Measurements from ENCODE around the gene WWTR1. TPM values are rescaled to one million over a fixed set of nuclear protein-coding genes. Genes with fewer than 3 reads are reported as not detected.

WWTR1 gene
- total RNA-seq, 1 donor from 2014 or later: 6.1 TPM

DNA sequence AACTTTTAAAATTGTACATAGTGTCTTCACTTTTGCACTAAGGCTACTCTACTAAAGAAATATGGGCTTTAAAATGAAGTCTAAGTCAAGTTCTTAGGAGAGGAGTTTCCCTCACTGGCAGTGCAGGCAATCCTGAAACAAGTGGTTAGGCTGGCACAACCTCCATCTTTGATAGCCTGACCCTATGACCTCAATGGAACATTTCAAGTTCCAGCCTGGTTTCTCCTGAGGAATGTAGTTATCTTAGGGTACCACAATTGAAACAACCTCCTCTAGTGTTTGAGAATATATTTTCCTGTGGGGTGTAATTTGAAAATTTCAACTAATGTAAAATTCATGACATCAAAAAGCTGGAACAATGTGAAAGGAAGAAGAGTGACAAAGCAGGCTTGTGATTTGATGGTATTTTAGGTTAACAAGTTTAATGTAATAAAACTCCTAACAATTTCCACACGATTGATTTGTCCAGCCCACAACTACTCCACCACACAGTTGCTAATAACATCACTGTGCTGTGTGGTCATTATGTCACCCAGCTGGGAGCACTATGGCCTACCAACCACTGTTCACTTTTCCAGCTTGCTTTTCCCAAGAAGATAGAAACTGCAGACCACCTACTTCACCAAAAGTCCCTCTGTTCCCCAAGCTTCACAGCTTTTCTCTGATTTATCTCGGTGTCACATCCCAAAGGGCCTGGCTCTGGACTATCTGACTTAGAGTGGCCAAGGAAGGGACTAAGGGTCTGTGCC, 1.8 kb downstream of the WWTR1 start:
- DNase-seq (ENCODE audit: low spot score in 2 of 2) (no peak), FAIRE-seq (no peak)

- FAIRE-seq: no peak
These were observed 3.6 kb downstream of the WWTR1 start for GRCh38 chr3:149654188-149654601.

GRCh38 chr3:149653564-149653963, 4.3 kb downstream of the WWTR1 start:
- no peak for DNase-seq (ENCODE audit: low spot score in 2 of 2)
- FAIRE-seq: no peak

More at GRCh38 chr3:149654188-149654601, 3.6 kb downstream of the WWTR1 start:
- no peak for DNase-seq (ENCODE audit: low spot score in 2 of 2)

GRCh38 chr3:149653136-149653535, 4.7 kb downstream of the WWTR1 start:
- no peak for DNase-seq (ENCODE audit: low spot score in 2 of 2)
- FAIRE-seq: no peak

DNA sequence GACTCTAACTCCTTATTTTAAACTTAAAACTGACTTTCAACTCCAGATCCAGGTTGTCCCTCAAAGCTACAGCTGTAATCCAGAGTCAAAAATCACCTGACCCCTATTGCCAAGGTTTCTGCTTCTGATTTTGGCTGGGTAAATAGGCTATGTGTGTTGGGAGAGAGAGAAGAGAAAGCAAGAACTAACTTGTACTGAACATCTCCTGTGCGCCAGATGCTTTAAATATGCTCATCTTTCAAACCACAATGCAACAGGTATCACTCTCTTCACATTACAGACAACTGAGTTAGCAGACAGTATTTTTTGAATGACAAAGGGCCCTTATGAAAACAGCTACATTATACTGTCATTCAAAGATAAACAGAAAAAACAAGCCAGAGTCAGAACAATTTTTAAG, 7.0 kb downstream of the WWTR1 start:
- DNase-seq (ENCODE audit: low spot score in 2 of 2): no peak
- no peak for FAIRE-seq

- FAIRE-seq (no peak), DNase-seq (ENCODE audit: low spot score in 2 of 2) (no peak)
These were observed 9.3 kb downstream of the WWTR1 start for GRCh38 chr3:149648525-149648924.

GRCh38 chr3:149647812-149648211, 10.0 kb downstream of the WWTR1 start:
- FAIRE-seq (no peak), DNase-seq (ENCODE audit: low spot score in 2 of 2) (no peak)

- no peak for FAIRE-seq
- no peak for DNase-seq (ENCODE audit: low spot score in 2 of 2)
These were observed 10.5 kb downstream of the WWTR1 start for GRCh38 chr3:149647285-149647684.

- FAIRE-seq (no peak), DNase-seq (ENCODE audit: low spot score in 2 of 2) (no peak)
These were observed 11.6 kb downstream of the WWTR1 start for GRCh38 chr3:149646181-149646766.

- FAIRE-seq (no peak), DNase-seq (ENCODE audit: low spot score in 2 of 2) (no peak)
These were observed 13.9 kb downstream of the WWTR1 start for GRCh38 chr3:149643963-149644362.

DNA sequence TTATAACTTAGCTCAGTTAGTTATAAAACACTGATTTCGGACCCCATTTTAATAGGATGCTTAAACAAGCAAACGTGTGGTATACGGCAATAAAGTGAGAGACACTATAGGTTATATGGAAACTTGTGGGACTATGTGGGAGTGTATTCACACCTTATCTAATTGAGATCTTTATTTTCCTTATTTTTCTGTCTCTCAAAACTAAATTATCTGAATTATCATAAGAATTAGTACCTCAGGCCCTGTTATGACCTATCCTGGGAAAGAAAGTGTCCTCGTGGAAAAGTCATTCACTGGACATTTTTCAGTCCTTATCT, 14.4 kb downstream of the WWTR1 start:
- DNase-seq (ENCODE audit: low spot score in 2 of 2) (no peak), FAIRE-seq (no peak)

GRCh38 chr3:149640976-149641728, 16.7 kb downstream of the WWTR1 start:
- DNase-seq (ENCODE audit: low spot score in 2 of 2): no peak
- no peak for FAIRE-seq

DNA sequence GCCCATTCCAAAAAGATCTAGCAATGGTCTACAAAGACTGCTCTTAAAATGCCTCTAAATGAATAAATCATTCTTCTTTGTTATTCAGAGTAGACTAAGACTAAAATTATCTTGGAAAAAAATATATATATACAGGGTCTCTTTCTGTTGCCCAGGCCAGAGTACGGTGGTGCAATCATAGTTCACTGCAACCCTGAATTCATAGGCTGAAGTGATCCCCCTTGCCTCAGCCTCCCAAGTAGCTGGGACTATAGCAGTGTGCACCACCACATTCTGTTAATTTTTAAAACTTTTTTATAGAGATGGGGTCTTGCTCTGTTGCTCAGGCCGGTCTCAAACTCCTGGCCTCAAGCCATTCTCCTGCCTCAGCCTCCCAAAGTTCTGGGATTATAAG, 18.7 kb downstream of the WWTR1 start:
- DNase-seq (ENCODE audit: low spot score in 2 of 2): no peak
- no peak for FAIRE-seq

- FAIRE-seq (no peak), DNase-seq (ENCODE audit: low spot score in 2 of 2) (no peak)
These were observed 19.4 kb downstream of the WWTR1 start for GRCh38 chr3:149638228-149639092.

GRCh38 chr3:149635396-149635795, 22.4 kb downstream of the WWTR1 start:
- DNase-seq (ENCODE audit: low spot score in 2 of 2): no peak
- FAIRE-seq: no peak

GRCh38 chr3:149634573-149634972, 23.3 kb downstream of the WWTR1 start:
- FAIRE-seq: no peak
- no peak for DNase-seq (ENCODE audit: low spot score in 2 of 2)

DNA sequence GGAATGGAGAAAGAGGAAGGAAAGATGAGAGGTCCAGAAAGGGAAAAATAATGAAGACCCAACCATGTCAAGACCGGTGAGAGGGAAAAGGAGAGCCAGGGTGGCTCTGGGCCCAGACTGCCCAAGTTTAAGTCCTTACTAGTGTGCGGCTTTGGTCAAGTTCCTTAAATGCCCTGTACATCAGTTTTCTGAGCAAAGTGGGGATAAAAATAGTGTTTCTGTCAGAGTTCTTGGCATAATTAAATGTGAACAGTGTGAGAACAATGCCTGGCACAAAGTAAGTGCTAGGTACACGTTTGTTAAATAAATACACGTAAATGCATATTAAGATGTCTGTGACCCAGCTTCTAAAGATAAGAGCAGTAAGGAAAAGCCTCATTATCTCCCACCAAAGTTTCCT, 23.8 kb downstream of the WWTR1 start:
- DNase-seq (ENCODE audit: low spot score in 2 of 2): no peak
- FAIRE-seq: no peak

DNA sequence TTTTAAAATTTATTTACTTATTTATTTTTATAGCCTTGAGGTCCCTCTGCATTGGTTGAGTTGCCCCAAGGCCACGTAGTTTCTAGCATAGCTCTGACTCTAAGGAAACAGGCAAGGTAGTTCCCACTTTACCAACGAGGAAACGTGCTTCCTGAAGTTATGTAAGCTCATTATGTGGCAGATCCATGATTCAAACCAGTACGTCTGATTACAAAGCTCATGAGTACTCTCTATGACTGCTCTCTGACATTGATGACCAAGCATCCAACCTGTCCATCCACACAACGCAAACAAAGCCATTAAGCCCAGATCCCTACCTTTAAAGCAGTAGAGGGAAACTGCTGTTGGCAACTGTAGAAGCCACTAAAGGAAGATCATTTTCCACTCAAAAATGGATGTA, 25.6 kb downstream of the WWTR1 start:
- no peak for DNase-seq (ENCODE audit: low spot score in 2 of 2)
- FAIRE-seq: no peak

- no peak for FAIRE-seq
- no peak for DNase-seq (ENCODE audit: low spot score in 2 of 2)
These were observed 27.0 kb downstream of the WWTR1 start for GRCh38 chr3:149630806-149631205.

DNA sequence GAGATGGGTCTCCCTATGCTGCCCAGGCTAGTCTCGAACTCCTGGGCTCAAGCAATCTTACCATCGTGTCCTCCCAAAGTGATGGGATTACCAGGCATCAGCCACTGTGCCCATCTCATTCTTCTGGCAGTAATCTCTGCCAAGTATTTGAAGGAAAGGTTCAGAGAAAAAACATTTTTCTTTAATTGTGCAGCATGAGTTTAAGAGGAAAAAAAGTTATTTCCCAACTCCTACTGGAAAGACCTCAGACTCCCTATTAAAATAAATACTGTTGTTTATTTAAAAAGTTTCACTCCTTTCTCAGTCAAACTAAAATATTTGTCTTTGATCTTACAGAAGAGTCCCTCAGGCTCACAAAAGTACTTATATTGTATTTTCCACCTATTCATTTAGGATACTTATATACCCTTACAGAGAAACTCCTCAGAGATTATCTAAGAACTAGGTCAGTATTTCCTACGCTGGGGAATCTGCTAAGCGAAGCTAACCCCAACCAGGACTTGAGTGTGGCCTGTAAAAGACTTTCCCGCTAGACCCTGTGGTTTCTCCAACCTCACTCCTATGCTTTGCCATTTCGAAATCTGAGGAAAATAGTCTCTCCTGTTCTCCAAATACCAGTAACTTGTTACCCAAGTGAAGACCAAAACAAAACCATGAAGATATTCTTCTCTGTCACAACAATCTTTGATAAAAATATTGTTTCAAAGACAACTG, 28.7 kb downstream of the WWTR1 start:
- DNase-seq (ENCODE audit: low spot score in 2 of 2) (no peak), FAIRE-seq (no peak)
